Calu3 (cell line): ENCODE measurements around the gene ULBP3. TPM values are rescaled to one million over a fixed set of nuclear protein-coding genes. Genes with fewer than 3 reads are reported as not detected.
"Not testable (repeated sequence)": the region's sequence is repeated elsewhere in the genome, so short reads cannot be mapped to it uniquely, and the experiment has no call there.

Experiments
- BruUV-seq: library from RNA; stranded (reverse); fragments of 400-500 nt; replicated peaks from 2 replicates; lab custom pipeline; 2021; lab: Mats Ljungman, UMichigan
- CTCF ChIA-PET: fragments of 300-600 bp; sonication (Branson Sonifier 250); formaldehyde crosslinking; loops from one replicate; lab custom pipeline; 2022; ENCODE audit warnings: antibody characterized with exemption; lab: Charles Lee
- DNase-seq: peaks from one replicate; pipeline ENCODE4 v3.0.0; 2022
- H3K27ac Mint-ChIP-seq: one replicate; pipeline ENCODE4 v1.8.0; 2022; ENCODE audit warnings: mixed read lengths; ENCODE audit not compliant: unreplicated experiment
- H3K27me3 Mint-ChIP-seq: one replicate; pipeline ENCODE4 v1.8.0; 2022; ENCODE audit warnings: mixed read lengths; ENCODE audit not compliant: unreplicated experiment
- H3K36me3 Mint-ChIP-seq: one replicate; pipeline ENCODE4 v1.8.0; 2022; ENCODE audit warnings: mild to moderate bottlenecking, moderate library complexity, mixed read lengths; ENCODE audit not compliant: insufficient read depth, unreplicated experiment
- H3K4me1 Mint-ChIP-seq: one replicate; pipeline ENCODE4 v1.8.0; 2022; ENCODE audit warnings: mild to moderate bottlenecking, low read depth, mixed read lengths; ENCODE audit not compliant: unreplicated experiment
- H3K4me3 Mint-ChIP-seq: one replicate; pipeline ENCODE4 v1.8.0; 2022; ENCODE audit warnings: mild to moderate bottlenecking, low read depth, moderate library complexity, mixed read lengths; ENCODE audit not compliant: unreplicated experiment
- H3K9me3 Mint-ChIP-seq: one replicate; pipeline ENCODE4 v1.8.0; 2022; ENCODE audit warnings: low read depth, mixed read lengths; ENCODE audit not compliant: unreplicated experiment
- CTCF ChIP-seq: fragments of 200-600 bp; IDR thresholded peaks from one replicate; pipeline ENCODE4 v1.8.0; 2022; ENCODE audit warnings: antibody characterized with exemption; ENCODE audit not compliant: unreplicated experiment
- intact Hi-C: fragments of 100-400 bp; cut with micrococcal nuclease; formaldehyde crosslinking; loops from one replicate; pipeline ENCODE4 v1.10.0; 2022; ENCODE audit not compliant: unreplicated experiment
- total RNA-seq: library from RNA; stranded (reverse); gene quantifications from 2 replicates; pipeline ENCODE4 v1.2.3, GENCODE V29; 2022

The ULBP3 gene
- total RNA-seq, 1 experiment from 2014 or later = 8.4 TPM

GRCh38 chr6:150065083-150065482, 3.8 kb downstream of the ULBP3 start:
- intact Hi-C loops = no loop called here
- H3K9me3 Mint-ChIP-seq = no peaks in the 10 kb centered on the region
- no peaks in the 10 kb centered on the region for H3K27me3 Mint-ChIP-seq
- H3K4me1 Mint-ChIP-seq = peaks cover 4% of the 10 kb centered on the region
- H3K36me3 Mint-ChIP-seq = peaks cover 8% of the 10 kb centered on the region
- no peak overlapping the region for H3K4me3 Mint-ChIP-seq
- no peak for DNase-seq
- TF ChIP-seq CTCF = no peak
- BruUV-seq = no TSS peak
- CTCF ChIA-PET = no interaction called here
- no peak overlapping the region for H3K27ac Mint-ChIP-seq

- CTCF ChIA-PET = no interaction called here
- no peak for TF ChIP-seq CTCF
- Mint-ChIP-seq H3K36me3 (peaks cover 3% of the 10 kb centered on the region), H3K27me3 (no peaks in the 10 kb centered on the region), H3K9me3 (no peaks in the 10 kb centered on the region), H3K27ac (no peak overlapping the region), H3K4me1 (no peaks in the 10 kb centered on the region), H3K4me3 (no peak overlapping the region)
- intact Hi-C loops = no loop called here
- no TSS peak for BruUV-seq
- no peak for DNase-seq
These were observed 5.3 kb downstream of the ULBP3 start for GRCh38 chr6:150063640-150064039.

GRCh38 chr6:150059973-150060372, 8.9 kb downstream of the ULBP3 start:
- H3K27ac Mint-ChIP-seq, CTCF ChIA-PET, H3K4me1 Mint-ChIP-seq, BruUV-seq, intact Hi-C loops, H3K4me3 Mint-ChIP-seq, H3K36me3 Mint-ChIP-seq, DNase-seq, H3K9me3 Mint-ChIP-seq: not testable (repeated sequence)
- peaks cover 20% of the 10 kb centered on the region for H3K27me3 Mint-ChIP-seq

GRCh38 chr6:150058986-150059385, 9.9 kb downstream of the ULBP3 start:
- Mint-ChIP-seq H3K36me3 (no peaks in the 10 kb centered on the region), H3K4me3 (no peak overlapping the region), H3K9me3 (no peaks in the 10 kb centered on the region), H3K4me1 (no peaks in the 10 kb centered on the region), H3K27me3 (peaks cover 30% of the 10 kb centered on the region), H3K27ac (no peak overlapping the region)
- no peak for DNase-seq
- intact Hi-C loops = no loop called here
- BruUV-seq = no TSS peak
- TF ChIP-seq CTCF = no peak
- CTCF ChIA-PET = no interaction called here

GRCh38 chr6:150058231-150058792, 10.6 kb downstream of the ULBP3 start:
- H3K27me3 Mint-ChIP-seq = peaks cover 37% of the 10 kb centered on the region
- BruUV-seq = no TSS peak
- H3K4me1 Mint-ChIP-seq = no peaks in the 10 kb centered on the region
- H3K36me3 Mint-ChIP-seq = no peaks in the 10 kb centered on the region
- TF ChIP-seq CTCF = no peak
- H3K27ac Mint-ChIP-seq = no peak overlapping the region
- DNase-seq = no peak
- no peak overlapping the region for H3K4me3 Mint-ChIP-seq
- no peaks in the 10 kb centered on the region for H3K9me3 Mint-ChIP-seq
- CTCF ChIA-PET = no interaction called here
- intact Hi-C loops = no loop called here
